Activated CD4-positive, alpha-beta T cell treated with anti-CD3 and anti-CD28 coated beads, Interleukin-2, amount 50 U/mL, for 1 hour (primary cell): ENCODE data around the gene EFHD2.
"Not testable (repeated sequence)": the region's sequence is repeated elsewhere in the genome, so short reads cannot be mapped to it uniquely, and the experiment has no call there.

ENCODE experiments used
- DNase-seq: peaks from one replicate; pipeline ENCODE4 v3.0.0-alpha.2; 2020

The EFHD2 gene

DNA sequence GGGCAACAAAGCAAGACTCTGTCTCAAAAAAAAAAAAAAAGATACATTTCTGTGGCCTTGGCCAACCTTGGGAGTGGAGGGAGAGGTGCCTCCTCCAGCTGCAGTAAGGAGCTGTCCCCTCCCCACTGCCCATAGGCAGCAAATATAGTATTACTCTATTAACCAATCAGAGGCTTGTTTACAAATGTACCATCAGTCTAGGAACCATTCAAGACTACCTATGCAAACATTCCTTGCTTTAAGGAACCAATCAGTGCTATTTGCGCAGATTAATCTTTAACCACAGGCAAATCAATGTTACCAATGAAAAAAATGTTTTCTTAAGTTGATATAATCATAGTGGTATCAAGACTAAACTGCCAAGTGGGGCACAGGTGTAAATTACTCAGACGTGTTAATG lies 47.9 kb downstream of the EFHD2 start:
- DNase-seq: no peak

DNA sequence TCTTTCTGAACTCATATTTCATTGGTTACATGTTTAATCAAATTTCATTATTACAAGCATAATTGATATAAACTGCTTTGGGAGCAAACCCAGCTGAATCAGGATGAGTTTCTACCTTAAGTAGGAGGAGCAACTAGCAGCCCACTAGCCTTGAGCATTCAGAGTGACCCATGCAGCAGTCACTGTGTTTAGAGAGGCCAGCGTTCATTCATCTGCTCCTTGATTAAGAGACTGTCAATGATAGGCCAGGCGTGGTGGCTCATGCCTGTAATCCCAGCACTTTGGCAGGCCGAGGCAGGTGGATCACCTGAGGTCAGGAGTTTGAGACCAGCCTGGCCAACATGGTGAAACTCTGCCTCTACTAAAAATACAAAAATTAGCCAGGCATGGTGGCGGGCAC lies 48.7 kb downstream of the EFHD2 start:
- DNase-seq: not testable (repeated sequence)

DNA sequence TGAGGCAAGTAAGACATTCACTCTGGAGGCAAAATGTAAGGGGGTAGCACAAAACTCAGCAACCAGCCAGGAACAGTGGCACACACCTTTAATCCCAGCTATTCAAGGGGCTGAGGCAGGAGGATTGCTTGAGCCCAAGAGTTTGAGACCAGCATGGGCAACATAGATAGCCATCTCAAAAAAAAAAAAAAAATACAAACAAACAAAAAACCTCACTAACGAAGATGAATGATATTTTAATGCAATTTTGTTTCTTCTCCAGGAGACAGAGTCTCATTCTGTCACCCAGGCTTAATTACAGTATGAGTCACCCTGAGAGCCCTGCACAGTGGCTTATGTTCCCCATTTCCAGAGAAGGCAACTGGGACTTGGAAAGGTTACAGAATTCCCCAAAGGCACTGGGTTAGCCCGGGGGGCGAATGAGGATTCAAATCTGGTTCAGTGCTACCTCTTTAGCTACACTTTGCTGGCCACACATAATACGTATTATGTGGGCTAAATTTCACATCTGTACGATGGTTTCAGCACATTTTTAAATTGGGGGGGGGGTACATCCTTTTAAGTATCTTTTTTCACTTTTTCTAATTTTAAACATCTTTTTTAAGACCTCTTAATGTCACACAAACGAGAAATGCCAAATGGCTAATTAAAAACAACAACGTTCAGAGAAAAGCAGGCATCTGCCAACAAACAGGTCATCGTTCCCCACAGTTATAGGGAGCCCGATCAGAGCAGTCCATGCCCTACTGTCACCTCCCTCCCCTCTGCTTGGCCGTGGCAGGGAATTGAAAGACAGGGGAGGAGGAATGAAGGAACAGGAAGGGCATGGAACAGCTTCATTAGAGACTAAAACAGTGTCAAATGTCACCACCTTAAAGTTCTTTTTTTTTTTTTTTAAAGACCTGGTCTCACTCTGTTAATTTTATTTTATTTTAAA lies 50.4 kb downstream of the EFHD2 start:
- DNase-seq: no peak

DNA sequence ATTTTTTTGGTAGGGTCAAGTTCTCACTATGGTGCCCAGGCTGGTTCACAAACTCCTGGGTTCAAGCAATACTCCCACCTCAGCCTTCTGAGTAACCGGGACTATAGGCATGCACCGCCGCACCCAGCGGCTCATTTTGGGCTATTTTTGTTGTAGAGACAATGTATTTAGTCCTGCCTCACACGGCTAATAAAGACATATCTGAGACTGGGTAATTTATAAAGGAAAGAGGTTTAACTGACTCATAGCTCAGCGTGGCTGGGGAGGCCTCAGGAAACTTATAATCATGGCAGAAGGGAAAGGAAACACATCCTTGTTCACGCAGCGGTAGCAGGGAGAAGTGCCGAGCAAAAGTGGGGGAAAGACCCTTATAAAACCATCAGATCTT lies 51.0 kb downstream of the EFHD2 start:
- DNase-seq: no peak

DNA sequence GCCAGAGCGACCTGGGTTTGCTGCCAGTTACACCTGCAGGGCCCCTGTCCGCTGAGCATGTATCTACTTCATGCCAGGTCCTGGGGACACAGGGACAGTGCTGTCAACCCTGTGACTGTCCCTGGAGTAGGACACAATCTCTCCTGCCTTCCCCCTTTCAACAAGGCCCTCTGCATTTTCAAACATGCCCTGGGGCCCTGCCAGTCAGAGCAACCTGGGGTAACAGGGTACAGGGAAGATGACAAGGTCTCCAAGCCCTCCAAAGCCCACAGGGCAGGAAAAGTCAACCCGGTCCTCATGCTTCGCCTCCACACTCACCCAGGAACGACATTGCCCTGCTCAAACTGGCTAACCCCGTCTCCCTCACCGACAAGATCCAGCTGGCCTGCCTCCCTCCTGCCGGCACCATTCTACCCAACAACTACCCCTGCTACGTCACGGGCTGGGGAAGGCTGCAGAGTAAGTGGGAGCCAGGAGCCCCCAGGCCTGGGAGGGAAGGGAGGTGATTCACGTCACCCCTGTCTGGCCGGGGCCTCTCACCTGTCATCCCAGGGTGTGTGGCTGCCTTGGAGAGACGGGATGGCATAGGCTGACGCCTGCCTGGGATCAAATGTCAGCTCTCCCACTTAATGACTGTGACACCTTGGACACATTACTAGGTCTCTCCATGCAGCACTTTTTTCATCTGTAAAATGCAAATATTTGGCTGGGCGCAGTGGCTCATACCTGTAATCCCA lies 53.5 kb downstream of the EFHD2 start:
- DNase-seq: not testable (repeated sequence)

DNA sequence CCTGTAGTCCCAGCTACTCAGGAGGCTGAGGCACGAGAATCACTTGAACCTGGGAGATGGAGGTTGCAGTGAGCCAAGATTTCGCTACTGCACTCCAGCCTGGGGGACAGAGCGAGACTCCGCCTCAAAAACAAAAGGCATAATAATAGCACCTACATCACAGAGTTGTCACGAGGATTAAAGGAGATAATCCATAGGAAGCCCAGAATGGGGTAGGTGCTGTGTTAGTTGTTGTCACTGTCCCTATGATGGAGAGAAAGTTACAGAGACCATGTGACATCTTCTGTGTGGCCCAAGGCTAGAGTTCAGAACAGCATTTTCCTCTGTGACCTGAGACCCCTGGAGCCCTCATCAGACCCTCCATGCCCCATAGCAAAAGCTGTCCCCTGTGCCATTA lies 54.2 kb downstream of the EFHD2 start:
- not testable (repeated sequence) for DNase-seq

DNA sequence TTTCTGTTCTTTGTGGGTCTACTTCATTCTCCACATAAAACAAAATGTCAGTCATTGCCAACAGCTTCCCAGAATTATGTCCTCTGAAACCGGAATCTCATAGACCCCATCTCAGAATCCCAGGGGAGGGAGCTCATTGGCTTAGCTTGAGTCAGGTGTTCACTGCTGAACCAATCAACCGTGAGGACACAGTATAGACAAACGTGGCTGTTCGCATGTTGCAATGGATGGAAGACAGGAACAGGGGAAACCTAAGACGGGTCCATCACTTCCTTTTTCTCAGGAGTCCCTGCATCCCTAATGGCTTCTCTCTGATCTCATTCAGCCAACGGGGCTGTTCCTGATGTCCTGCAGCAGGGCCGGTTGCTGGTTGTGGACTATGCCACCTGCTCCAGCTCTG lies 56.0 kb downstream of the EFHD2 start:
- no peak for DNase-seq

DNA sequence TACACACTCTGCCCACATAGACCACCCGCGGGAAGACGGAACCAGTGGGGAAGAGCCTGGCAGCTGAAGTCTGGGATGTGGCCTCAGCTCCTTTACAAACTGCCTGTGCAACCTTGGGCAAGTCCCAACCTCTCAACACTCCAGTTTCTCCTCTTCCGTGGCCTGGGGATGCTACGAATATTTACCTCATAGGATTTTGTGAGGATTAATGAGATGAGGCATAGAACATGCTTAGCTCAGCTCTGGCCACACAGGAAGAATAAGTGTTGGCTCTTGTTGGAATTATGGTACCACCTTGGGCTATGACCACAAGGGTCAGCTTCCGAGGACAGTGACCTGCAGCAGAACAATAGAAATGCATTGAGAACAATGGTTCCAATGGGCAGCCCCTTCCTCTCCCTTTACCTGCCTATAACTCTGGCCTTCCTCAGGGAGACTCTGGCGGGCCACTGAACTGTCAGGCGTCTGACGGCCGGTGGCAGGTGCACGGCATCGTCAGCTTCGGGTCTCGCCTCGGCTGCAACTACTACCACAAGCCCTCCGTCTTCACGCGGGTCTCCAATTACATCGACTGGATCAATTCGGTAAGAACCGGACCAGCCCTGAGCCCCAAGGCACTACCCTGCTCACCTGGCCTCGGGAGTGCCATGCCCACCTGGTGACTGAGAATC lies 57.4 kb downstream of the EFHD2 start:
- not testable (repeated sequence) for DNase-seq

DNA sequence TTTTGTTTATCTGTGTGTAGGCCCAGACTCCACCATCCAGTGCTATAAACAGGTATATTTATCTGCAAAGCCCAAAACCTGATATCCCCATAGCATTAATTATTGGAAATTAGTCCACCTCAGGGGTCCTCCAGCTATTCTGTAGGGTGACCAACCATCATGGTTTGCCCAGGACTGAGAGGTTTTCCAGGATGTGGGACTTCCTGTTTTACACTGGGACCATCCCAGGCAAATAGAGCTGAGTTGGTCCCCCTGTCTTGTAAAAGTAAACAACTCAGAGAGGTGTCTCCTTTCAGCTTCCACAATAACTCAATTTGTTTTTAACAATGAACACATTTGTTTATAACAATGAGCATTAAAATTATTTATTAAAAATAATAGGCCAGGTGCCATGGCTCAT lies 58.5 kb downstream of the EFHD2 start:
- no peak for DNase-seq

DNA sequence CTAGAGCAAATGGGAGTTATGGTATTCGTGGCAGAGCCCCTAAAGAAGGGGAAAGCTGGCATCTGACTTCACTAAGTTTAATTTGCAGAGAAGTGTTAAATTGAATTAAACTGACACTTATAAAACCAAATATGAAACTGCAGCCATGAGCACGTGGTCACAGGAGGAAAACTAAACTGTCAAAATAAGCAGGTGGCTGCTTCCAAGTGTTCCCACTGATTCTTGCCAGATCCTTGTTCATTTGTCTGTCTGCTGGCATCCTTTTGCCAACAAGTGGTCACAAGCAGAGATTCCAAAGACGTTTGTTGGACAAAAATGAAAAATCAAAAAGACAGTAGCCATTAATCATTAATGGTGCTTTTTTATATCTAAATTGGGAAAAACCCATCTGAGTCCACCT lies 59.7 kb downstream of the EFHD2 start:
- DNase-seq: no peak

DNA sequence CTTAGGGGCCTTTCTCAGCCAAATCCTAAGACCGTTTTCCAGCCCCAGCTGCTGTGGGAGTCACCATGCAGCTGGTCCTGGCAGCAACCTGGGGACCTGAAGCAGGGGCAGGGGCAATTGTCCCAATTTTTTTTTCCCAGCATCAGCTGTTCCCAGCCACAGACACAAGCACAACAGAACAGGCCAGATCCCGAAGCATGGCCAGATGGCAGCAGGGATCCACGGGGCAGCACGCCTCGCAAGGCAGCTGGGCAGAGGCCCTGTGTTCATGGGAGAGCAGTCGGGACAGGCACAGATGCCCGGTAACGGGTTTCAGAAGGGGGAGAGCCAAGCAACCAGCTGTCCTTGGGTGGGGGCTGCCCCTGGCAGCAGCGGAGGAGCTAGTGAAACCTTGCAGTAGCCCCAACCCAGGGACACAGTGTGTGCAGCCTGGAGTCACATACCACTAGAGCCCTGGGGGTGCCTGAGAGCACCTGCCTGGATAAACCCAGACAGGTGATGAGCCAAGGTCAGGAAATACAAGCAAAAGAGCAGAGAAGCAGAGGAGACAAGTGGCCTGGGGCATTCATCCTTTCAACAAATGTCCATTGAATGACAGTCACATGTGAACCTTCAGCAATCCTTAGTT lies 60.2 kb downstream of the EFHD2 start:
- not testable (repeated sequence) for DNase-seq

DNA sequence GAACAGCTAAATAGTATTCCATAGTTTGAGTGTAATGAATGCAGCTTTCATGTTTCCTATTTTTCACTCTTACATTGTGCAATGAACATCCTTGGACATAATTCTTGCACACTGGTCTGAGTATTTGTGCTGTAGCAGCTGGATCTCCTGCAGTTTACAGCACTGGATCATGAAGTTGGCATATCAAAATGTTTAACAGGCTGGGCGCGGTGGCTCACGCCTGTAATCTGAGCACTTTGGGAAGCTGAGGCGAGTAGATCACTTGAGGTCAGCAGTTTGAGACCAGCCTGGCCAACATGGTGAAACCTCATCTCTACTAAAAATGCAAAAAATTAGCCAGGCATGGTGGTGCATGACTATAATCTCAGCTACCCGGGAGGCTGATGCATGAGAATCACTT lies 61.4 kb downstream of the EFHD2 start:
- DNase-seq: not testable (repeated sequence)

DNA sequence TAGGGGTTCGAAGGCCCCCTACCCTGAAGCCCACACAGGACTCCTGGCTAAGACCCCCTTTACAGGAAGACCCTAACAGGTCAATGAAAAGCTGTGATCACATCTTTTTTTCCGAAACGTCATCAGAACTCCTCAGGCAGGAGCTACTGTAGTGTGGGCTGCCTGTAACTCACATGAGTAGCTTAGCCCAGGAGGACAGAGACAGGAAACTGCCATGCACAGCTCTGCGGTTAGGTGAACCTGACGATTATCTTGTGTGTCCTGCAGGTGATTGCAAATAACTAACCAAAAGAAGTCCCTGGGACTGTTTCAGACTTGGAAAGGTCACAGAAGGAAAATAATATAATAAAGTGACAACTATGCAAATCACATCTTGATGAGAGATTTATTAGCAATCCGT lies 62.0 kb downstream of the EFHD2 start:
- DNase-seq: not testable (repeated sequence)

DNA sequence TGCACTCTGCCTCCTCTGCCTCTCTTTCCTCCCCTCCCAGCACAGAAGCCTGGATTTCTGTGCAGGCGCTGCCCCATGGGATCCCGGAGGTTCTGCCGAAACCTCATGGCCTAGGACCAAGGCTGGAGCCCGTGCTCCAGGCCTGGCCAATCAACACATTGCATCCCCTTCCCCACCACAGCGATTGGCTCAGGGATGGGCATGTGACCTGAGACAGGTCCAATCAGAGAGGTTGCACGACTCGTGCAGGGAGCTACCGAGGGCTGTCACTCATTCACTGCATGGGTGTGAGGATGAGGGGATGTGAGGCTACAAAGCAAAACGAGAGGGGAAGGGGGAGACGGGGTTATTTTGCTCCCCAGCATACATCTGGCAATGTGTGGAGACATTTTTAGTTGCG lies 62.9 kb downstream of the EFHD2 start:
- no peak for DNase-seq

DNA sequence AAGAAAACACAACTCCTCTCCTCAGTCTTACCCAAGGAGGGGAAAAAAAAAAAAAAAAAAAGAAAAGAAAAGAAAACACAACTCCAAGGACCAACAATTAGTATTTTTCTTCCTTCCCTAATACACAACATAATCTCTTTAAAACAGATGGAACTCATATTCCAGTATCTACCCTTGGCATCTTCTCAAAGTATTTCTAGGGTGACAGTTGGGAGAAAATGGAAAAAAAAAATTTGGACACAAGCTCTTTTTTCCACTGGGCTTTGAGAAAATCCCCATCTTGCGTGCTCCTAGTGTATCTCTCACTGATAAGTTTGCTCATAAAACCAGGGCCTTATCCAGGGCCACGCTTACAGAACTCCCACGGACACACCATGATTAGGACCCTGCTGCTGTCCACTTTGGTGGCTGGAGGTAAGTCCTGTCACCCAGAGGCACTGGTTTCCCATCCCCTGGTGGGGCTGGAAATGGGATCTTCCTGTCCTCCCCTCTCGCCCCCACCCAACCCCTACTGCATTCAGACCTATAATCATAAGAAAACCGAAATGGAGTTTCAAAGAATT lies 66.1 kb downstream of the EFHD2 start, which contains the start of gene CELA2B:
TSS of gene CELA2B (plus strand) at position 353 of the 563 bp plus-strand sequence. CDS start at position 375, 22 bp downstream.
- no peak for DNase-seq

DNA sequence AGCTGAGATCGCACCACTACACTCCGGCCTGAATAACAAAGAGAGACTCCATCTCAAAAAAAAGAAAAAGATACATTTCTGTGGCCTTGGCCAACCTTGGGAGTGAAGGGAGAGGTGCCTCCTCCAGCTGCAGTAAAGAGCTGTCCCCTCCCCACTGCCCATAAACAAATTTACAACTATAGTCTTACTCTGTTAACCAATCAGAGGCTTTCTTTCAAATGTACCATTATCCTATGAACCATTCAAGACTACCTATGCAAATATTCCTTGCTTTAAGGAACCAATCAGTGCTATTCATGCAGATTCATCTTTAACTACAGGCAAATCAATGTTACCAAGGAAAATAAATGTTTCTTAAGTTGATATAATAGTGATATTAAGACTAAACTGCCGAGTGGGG lies 67.2 kb downstream of the EFHD2 start:
- DNase-seq: no peak

DNA sequence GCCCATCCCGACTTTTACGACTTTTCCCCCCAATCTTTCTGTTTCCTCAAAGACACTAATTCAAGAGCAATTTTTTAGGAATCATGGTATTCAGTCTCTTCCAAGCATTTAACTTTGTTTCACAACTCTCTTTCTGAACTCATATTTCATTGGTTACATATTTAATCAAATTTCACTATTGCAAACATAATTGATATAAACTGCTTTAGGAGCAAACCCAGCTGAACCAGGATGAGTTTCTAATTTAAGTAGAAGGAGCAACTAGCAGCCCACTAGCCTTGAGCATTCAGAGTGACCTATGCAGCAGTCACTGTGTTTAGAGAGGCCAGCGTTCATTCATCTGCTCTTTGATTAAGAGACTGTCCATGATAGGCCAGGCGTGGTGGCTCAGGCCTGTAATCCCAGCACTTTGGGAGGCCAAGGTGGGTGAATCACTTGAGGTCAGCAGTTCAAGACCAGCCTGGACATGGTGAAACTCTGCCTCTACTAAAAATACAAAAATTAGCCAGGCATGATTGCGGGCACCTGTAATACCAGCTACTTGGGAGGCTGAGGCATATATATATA lies 68.0 kb downstream of the EFHD2 start:
- DNase-seq: no peak
